ENCODE measurements around the gene GHRL.
"Not testable (repeated sequence)": the region's sequence is repeated elsewhere in the genome, so short reads cannot be mapped to it uniquely, and the experiment has no call there.

GHRL gene

GRCh38 chr3:10272476-10272875 is 20.3 kb downstream of the GHRL start:
- not testable (repeated sequence) for DNase-seq

- no peak for DNase-seq
Observed at GRCh38 chr3:10269443-10269842, 23.3 kb downstream of the GHRL start.

GRCh38 chr3:10268930-10269329 is 23.8 kb downstream of the GHRL start:
- no peak for DNase-seq

- no peak for DNase-seq
Observed at GRCh38 chr3:10268116-10268515, 24.6 kb downstream of the GHRL start.

GRCh38 chr3:10266936-10267335 is 25.8 kb downstream of the GHRL start:
- not testable (repeated sequence) for DNase-seq

- no peak for DNase-seq
Observed at GRCh38 chr3:10265833-10266232, 26.9 kb downstream of the GHRL start.

- DNase-seq, result peak; percentile 36 to 73 (median 58)
Observed at GRCh38 chr3:10263646-10264363, 28.9 kb downstream of the GHRL start.

- DNase-seq, result no peak
Observed at GRCh38 chr3:10262027-10262426, 30.7 kb downstream of the GHRL start.

GRCh38 chr3:10260211-10260701 is 32.5 kb downstream of the GHRL start:
- DNase-seq, result no peak

GRCh38 chr3:10259798-10260197 is 32.9 kb downstream of the GHRL start:
- DNase-seq, result peak in 1 of 5 experiments; percentile 61

- no peak for DNase-seq
Observed at GRCh38 chr3:10259036-10259435, 33.7 kb downstream of the GHRL start.

- no peak for DNase-seq
Observed at GRCh38 chr3:10255835-10256234, 36.9 kb downstream of the GHRL start.

GRCh38 chr3:10253731-10254130 is 39.0 kb downstream of the GHRL start:
- no peak for DNase-seq

- DNase-seq, result no peak
Observed at GRCh38 chr3:10251006-10251405, 41.7 kb downstream of the GHRL start.

GRCh38 chr3:10249833-10250232 is 42.9 kb downstream of the GHRL start:
- DNase-seq, result no peak

GRCh38 chr3:10248984-10249748 is 43.6 kb downstream of the GHRL start:
- DNase-seq, result peak; percentile 31 to 58 (median 44)

GRCh38 chr3:10248184-10248983 is 44.4 kb downstream of the GHRL start, which contains the start of gene TATDN2:
TATDN2 (plus strand) TSS chr3:10248459; CDS start chr3:10249201, 742 bp downstream.
- DNase-seq, result peak; percentile 80 to 99 (median 90)

- DNase-seq, result no peak
Observed at GRCh38 chr3:10247679-10248183, 45.0 kb downstream of the GHRL start.

- no peak for DNase-seq
Observed at GRCh38 chr3:10245081-10245712, 47.5 kb downstream of the GHRL start.

- no peak for DNase-seq
Observed at GRCh38 chr3:10244009-10244408, 48.7 kb downstream of the GHRL start.

GRCh38 chr3:10242182-10243065 is 50.3 kb downstream of the GHRL start:
- peak; percentile 28 to 97 (median 72) for DNase-seq

All from T-helper 2 cell (primary cell).